HepG2 (cell line): ENCODE data around the gene PERCC1. TPM values are rescaled to one million over a fixed set of nuclear protein-coding genes. Genes with fewer than 3 reads are reported as not detected.
A peak's percentile ranks its signal among the peaks of the same experiment; 100 is the strongest.

Source experiments
- CCAR2 ChIP-seq: fragments of 200-400 bp; formaldehyde crosslinking; optimal IDR thresholded peaks from 2 replicates; pipeline ENCODE3; 2018; ENCODE audit warnings: low read depth, mild to moderate bottlenecking, low read length, moderate library complexity
- CCDC6 ChIP-seq: sonication (generic); formaldehyde crosslinking; IDR thresholded peaks from 2 replicates; pipeline ENCODE4 v1.8.1; 2022; ENCODE audit warnings: mild to moderate bottlenecking, missing genetic modification reagents, moderate library complexity
- FOXA3 ChIP-seq: IDR thresholded peaks from 2 replicates; pipeline ENCODE4 v1.6.1; 2016; ENCODE audit warnings: missing genetic modification reagents, missing compliant biosample characterization
- GZF1 ChIP-seq: sonication (generic); formaldehyde crosslinking; IDR thresholded peaks from 2 replicates; pipeline ENCODE4 v1.5.1; 2020; ENCODE audit warnings: mild to moderate bottlenecking, missing genetic modification reagents
- HNF4A ChIP-seq: sonication (generic); formaldehyde crosslinking; IDR thresholded peaks from 2 replicates; pipeline ENCODE4 v1.4.0; 2020; ENCODE audit warnings: missing genetic modification reagents
- HNRNPLL ChIP-seq: fragments of 200-400 bp; formaldehyde crosslinking; IDR thresholded peaks from 2 replicates; pipeline ENCODE4 v1.6.1; 2017; ENCODE audit warnings: mild to moderate bottlenecking, low read depth, low read length; ENCODE audit not compliant: poor library complexity, severe bottlenecking
- HOXA3 ChIP-seq: sonication (generic); formaldehyde crosslinking; IDR thresholded peaks from 2 replicates; pipeline ENCODE4 v1.5.0; 2020; ENCODE audit warnings: missing genetic modification reagents
- ISX ChIP-seq: sonication (generic); formaldehyde crosslinking; conservative IDR thresholded peaks from 2 replicates; pipeline ENCODE4 v1.5.0; 2020; ENCODE audit warnings: missing genetic modification reagents
- MEF2D ChIP-seq: sonication (generic); formaldehyde crosslinking; IDR thresholded peaks from 2 replicates; pipeline ENCODE4 v1.5.1; 2020; ENCODE audit warnings: mild to moderate bottlenecking, missing genetic modification reagents
- NR2F6 ChIP-seq, 2 experiments: IDR thresholded peaks; 2 replicates each; pipeline ENCODE4 v1.6.1; 2016; ENCODE audit warnings: antibody characterized with exemption in 1 of 2, mild to moderate bottlenecking in 1 of 2
- POLR2AphosphoS2 ChIP-seq: IDR thresholded peaks from 2 replicates; pipeline ENCODE4 v1.6.1; 2011; ENCODE audit warnings: low read depth, low read length, improper control_type of control experiment
- SMC3 ChIP-seq: IDR thresholded peaks from 2 replicates; pipeline ENCODE4 v1.6.1; 2011; ENCODE audit warnings: low read length, improper control_type of control experiment
- STAT5B ChIP-seq: sonication (generic); formaldehyde crosslinking; IDR thresholded peaks from 2 replicates; pipeline ENCODE4 v1.4.0; 2020; ENCODE audit warnings: missing genetic modification reagents
- SUZ12 ChIP-seq: fragments of 150-350 bp; IDR thresholded peaks from 2 replicates; pipeline ENCODE4 v1.6.1; 2014; ENCODE audit warnings: low read depth, low read length
- TFAP4 ChIP-seq: sonication (generic); IDR thresholded peaks from 2 replicates; pipeline ENCODE4 v1.6.1; 2016; ENCODE audit warnings: low read depth, borderline replicate concordance
- ZBTB38 ChIP-seq: sonication (generic); formaldehyde crosslinking; IDR thresholded peaks from 2 replicates; pipeline ENCODE4 v1.5.1; 2020; ENCODE audit warnings: mild to moderate bottlenecking, missing genetic modification reagents
- ZKSCAN1 ChIP-seq: fragments of 150-350 bp; IDR thresholded peaks from 2 replicates; pipeline ENCODE4 v1.6.1; 2014; ENCODE audit warnings: low read length
- ZMYM3 ChIP-seq: sonication (generic); formaldehyde crosslinking; IDR thresholded peaks from 2 replicates; pipeline ENCODE4 v1.5.1; 2020; ENCODE audit warnings: mild to moderate bottlenecking, missing genetic modification reagents
- ZNF160 ChIP-seq: sonication (generic); formaldehyde crosslinking; IDR thresholded peaks from 2 replicates; pipeline ENCODE4 v1.8.0; 2022; ENCODE audit warnings: mild to moderate bottlenecking, inconsistent platforms, missing genetic modification reagents
- ZNF17 ChIP-seq: sonication (generic); formaldehyde crosslinking; IDR thresholded peaks from 2 replicates; pipeline ENCODE4 v1.5.0; 2020; ENCODE audit warnings: mild to moderate bottlenecking, missing genetic modification reagents
- ZNF274 ChIP-seq: sonication (generic); formaldehyde crosslinking; IDR thresholded peaks from 2 replicates; pipeline ENCODE4 v1.5.1; 2020; ENCODE audit warnings: mild to moderate bottlenecking, missing genetic modification reagents
- polyA plus RNA-seq, 8 experiments: library from polyadenylated mRNA; depleted of rRNA in 3 of 8; stranded (reverse) in 7 of 8; unstranded in 1 of 8; fragments of >200 nt; fragmentation: Illumina TruSeq in 4 of 8; extraction: Trizol in 4 of 8; gene quantifications; 2 replicates each; pipeline versions ENCODE4 v1.2.1 to v1.2.3, GENCODE V29; 2011 to 2016; ENCODE audit warnings: low read depth in 4 of 8, missing spikeins in 1 of 8, mixed read lengths in 1 of 8; ENCODE audit not compliant: insufficient read depth in 1 of 8
- total RNA-seq, 5 experiments: library from RNA; depleted of rRNA; stranded (reverse); fragments of >200 nt; fragmentation: Illumina TruSeq; extraction: Trizol; gene quantifications; 2 replicates each; pipeline ENCODE4 v1.2.3, GENCODE V29; 2016; ENCODE audit warnings: low read depth in 1 of 5
- TF ChIP-seq, protein P1 (sequence below): sonication (generic); formaldehyde crosslinking; conservative IDR thresholded peaks from 2 replicates; pipeline ENCODE4 v1.4.0; 2020; ENCODE audit warnings: missing genetic modification reagents
- TF ChIP-seq, protein P2 (sequence below): sonication (generic); formaldehyde crosslinking; IDR thresholded peaks from 2 replicates; pipeline ENCODE4 v1.5.1; 2020; ENCODE audit warnings: missing genetic modification reagents, mild to moderate bottlenecking, borderline replicate concordance
- TF ChIP-seq, protein P3 (sequence below): fragments of 450-650 bp; IDR thresholded peaks from 2 replicates; pipeline ENCODE4 v1.6.1; 2016

PERCC1 gene
- total and polyA plus RNA-seq, 2 of the 13 experiments (the other 11 are each of a cell fraction or from before 2014, with no cell fraction given) = 0.15 TPM; not detected in 1

- TF ChIP-seq, protein P1, sequence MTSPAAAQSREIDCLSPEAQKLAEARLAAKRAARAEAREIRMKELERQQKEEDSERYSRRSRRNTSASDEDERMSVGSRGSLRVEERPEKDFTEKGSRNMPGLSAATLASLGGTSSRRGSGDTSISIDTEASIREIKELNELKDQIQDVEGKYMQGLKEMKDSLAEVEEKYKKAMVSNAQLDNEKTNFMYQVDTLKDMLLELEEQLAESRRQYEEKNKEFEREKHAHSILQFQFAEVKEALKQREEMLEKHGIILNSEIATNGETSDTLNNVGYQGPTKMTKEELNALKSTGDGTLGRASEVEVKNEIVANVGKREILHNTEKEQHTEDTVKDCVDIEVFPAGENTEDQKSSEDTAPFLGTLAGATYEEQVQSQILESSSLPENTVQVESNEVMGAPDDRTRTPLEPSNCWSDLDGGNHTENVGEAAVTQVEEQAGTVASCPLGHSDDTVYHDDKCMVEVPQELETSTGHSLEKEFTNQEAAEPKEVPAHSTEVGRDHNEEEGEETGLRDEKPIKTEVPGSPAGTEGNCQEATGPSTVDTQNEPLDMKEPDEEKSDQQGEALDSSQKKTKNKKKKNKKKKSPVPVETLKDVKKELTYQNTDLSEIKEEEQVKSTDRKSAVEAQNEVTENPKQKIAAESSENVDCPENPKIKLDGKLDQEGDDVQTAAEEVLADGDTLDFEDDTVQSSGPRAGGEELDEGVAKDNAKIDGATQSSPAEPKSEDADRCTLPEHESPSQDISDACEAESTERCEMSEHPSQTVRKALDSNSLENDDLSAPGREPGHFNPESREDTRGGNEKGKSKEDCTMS (CRISPR knock-in tag) = no peak
- TF ChIP-seq HNF4A (CRISPR knock-in tag) (no peak), ZNF274 (CRISPR knock-in tag) (peak; percentile 88; the same call in 1 of the 2 replicates), ZNF160 (CRISPR knock-in tag) (no peak; the same call in none of the 2 replicates), CCAR2 (no peak), GZF1 (CRISPR knock-in tag) (no peak), HNRNPLL (peak; percentile 16), CCDC6 (CRISPR knock-in tag) (peak; percentile 97; the same call in 1 of the 2 replicates), ZMYM3 (CRISPR knock-in tag) (no peak), FOXA3 (peak; percentile 76), TFAP4 (peak; percentile 27; the same call in 1 of the 2 replicates), STAT5B (CRISPR knock-in tag) (no peak), SMC3 (no peak), HOXA3 (CRISPR knock-in tag) (peak; percentile 92), SUZ12 (peak; percentile 23; the same call in 1 of the 2 replicates), POLR2AphosphoS2 (no peak), ZNF17 (CRISPR knock-in tag) (no peak), ZBTB38 (CRISPR knock-in tag) (peak; percentile 79; the same call in 1 of the 2 replicates), MEF2D (CRISPR knock-in tag) (no peak), ZKSCAN1 (no peak), NR2F6 (IDR thresholded peaks at IDR 0.05) (no peak), NR2F6 (CRISPR knock-in tag; IDR thresholded peaks at IDR 0.05) (peak; percentile 76; the same call in 1 of the 2 replicates), ISX (peak; percentile 50; the same call in 1 of the 2 replicates)
- TF ChIP-seq, protein P2, sequence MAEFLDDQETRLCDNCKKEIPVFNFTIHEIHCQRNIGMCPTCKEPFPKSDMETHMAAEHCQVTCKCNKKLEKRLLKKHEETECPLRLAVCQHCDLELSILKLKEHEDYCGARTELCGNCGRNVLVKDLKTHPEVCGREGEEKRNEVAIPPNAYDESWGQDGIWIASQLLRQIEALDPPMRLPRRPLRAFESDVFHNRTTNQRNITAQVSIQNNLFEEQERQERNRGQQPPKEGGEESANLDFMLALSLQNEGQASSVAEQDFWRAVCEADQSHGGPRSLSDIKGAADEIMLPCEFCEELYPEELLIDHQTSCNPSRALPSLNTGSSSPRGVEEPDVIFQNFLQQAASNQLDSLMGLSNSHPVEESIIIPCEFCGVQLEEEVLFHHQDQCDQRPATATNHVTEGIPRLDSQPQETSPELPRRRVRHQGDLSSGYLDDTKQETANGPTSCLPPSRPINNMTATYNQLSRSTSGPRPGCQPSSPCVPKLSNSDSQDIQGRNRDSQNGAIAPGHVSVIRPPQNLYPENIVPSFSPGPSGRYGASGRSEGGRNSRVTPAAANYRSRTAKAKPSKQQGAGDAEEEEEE (CRISPR knock-in tag) = no peak
- TF ChIP-seq, protein P3, sequence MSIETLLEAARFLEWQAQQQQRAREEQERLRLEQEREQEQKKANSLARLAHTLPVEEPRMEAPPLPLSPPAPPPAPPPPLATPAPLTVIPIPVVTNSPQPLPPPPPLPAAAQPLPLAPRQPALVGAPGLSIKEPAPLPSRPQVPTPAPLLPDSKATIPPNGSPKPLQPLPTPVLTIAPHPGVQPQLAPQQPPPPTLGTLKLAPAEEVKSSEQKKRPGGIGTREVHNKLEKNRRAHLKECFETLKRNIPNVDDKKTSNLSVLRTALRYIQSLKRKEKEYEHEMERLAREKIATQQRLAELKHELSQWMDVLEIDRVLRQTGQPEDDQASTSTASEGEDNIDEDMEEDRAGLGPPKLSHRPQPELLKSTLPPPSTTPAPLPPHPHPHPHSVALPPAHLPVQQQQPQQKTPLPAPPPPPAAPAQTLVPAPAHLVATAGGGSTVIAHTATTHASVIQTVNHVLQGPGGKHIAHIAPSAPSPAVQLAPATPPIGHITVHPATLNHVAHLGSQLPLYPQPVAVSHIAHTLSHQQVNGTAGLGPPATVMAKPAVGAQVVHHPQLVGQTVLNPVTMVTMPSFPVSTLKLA = peak; percentile 100
Measured at GRCh38 chr16:1474796-1475551, 44.1 kb downstream of the PERCC1 start, which contains the start of gene CLCN7 (continued).
